ENCODE results near the gene PKNOX1. TPM values are rescaled to one million over a fixed set of nuclear protein-coding genes. Genes with fewer than 3 reads are reported as not detected.
A peak's percentile ranks its signal among the peaks of the same experiment; 100 is the strongest.
"Not testable (repeated sequence)": the region's sequence is repeated elsewhere in the genome, so short reads cannot be mapped to it uniquely, and the experiment has no call there.

The PKNOX1 gene, protein sequence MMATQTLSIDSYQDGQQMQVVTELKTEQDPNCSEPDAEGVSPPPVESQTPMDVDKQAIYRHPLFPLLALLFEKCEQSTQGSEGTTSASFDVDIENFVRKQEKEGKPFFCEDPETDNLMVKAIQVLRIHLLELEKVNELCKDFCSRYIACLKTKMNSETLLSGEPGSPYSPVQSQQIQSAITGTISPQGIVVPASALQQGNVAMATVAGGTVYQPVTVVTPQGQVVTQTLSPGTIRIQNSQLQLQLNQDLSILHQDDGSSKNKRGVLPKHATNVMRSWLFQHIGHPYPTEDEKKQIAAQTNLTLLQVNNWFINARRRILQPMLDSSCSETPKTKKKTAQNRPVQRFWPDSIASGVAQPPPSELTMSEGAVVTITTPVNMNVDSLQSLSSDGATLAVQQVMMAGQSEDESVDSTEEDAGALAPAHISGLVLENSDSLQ
- 24.1 TPM for polyA plus RNA-seq (2013, experiment 1 of 2)
- 22.2 TPM for polyA plus RNA-seq (2013, experiment 2 of 2)

DNA sequence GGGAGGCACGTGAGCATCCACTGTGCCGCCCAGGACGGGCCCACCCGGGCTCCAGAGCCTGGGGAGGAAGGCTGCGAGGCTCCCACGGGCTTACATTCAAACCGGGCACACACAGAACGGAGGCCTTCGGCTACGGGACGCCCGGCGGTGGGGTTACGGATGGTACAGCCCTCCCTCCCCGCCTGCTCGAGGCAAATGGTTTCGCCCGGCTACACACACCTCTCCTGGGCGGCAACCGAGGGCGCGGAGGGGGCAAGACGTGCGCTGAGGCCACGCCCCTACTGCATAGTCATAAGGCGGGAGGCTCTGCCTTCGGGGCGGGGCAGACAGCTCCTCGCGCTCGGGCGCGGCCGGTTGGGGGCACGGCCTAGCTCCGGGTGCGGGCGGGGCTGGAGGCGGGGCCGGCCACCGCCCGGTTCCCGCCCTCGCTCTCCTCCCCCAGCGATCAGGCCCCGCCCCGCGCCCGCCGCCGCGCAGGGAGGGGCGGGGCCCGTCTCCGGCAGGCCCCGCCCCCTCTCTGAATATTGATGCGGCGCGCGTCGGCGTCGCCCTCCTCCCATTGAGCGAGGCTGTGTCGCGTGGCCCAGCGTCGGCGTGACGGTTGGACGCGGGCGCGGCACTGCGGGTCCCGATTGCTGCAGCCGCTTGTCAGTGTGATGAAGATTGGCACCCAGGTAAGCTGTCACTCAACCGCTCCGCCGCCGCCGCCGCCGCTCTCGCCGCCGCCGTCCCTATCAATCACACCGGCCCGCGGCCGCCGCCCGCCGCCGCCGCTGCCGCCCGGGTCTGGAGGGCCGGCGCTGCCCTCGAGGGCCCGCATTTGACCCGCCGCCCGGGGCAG, at the start of gene PKNOX1:
TSS of gene PKNOX1 (plus strand) at position 572 of the 841 bp plus-strand sequence. CDS start 29,820 bp downstream, outside the sequence.
- whole genome bisulfite sequencing, 2 experiments (ENCODE audit: insufficient coverage in 2 of 2), result 0 to 1% methylated on average over 75 to 79 of the region's 106 CpGs
- H3K9me3 ChIP-seq (ENCODE audit: control insufficient read depth, low read length), result peaks cover 15% of the 10 kb centered on the region
- peaks cover 31% of the 10 kb centered on the region for H3K36me3 ChIP-seq (ENCODE audit: control insufficient read depth, insufficient read depth, low read length)
- peak within 1 kb of the TSS; percentile 72 for H3K4me3 ChIP-seq (ENCODE audit: extremely low read depth, insufficient read depth, low read length, poor library complexity, severe bottlenecking)
- H3K27ac ChIP-seq (ENCODE audit: low read depth, low read length, severe bottlenecking), result peak within 1 kb of the TSS; percentile 93
- H3K4me1 ChIP-seq (ENCODE audit: control insufficient read depth, insufficient read depth, low read length, poor library complexity, severe bottlenecking), result peaks cover 4% of the 10 kb centered on the region

DNA sequence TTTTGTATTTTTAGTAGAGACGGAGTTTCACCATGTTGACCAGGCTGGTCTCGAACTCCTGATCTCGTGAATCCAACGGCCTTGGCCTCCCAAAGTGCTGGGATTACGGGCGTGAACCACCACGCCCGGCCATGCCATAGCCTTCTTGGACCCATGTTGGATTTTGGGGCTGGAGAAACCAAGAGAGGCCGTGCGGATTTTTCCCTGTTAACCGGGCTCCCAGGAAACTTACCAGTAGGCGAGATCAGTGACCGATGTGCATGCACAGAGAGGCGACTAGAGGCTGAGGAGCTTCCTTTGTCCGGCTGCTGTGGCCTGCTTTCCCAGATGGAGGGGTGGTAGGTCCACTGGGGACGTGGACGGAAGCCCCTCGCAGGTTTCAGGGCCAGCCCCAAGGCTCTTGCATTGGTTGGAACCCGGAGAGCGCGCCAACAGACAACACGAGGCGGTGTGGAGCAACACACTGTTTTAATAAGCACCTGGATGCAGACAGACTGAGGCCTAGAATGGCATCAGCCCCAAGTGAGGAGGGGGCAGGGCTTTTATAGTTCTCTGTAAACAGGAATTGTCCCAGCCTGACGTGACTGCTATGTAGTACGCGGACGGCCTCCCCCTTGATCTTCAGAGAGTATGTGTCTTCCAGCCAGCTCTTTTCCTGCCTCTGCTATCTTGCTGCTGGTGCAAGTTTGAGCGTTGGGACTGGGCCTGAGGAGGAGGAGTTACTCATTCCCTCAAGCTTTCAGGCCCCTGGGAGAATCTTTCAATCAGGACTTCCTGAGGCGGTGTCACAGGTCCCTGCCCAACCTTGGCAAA, 49.0 kb upstream of the PKNOX1 start, which contains the start of gene ERVH48-1:
TSS of gene ERVH48-1 (minus strand) at position 517 of the 813 bp plus-strand sequence. CDS start 6,624 bp downstream, outside the sequence.
- peak within 1 kb of the TSS; percentile 79 for H3K27ac ChIP-seq (ENCODE audit: low read depth, low read length, severe bottlenecking)
- peaks cover 5% of the 10 kb centered on the region for H3K36me3 ChIP-seq (ENCODE audit: control insufficient read depth, insufficient read depth, low read length)
- WGBS, 2 experiments (ENCODE audit: insufficient coverage in 2 of 2), result 88 to 92% methylated on average over 27 to 28 of the region's 29 CpGs
- no peaks in the 10 kb centered on the region for H3K9me3 ChIP-seq (ENCODE audit: control insufficient read depth, low read length)
- H3K4me1 ChIP-seq (ENCODE audit: control insufficient read depth, insufficient read depth, low read length, poor library complexity, severe bottlenecking), result peaks cover 20% of the 10 kb centered on the region
- peak within 1 kb of the TSS; percentile 30 for H3K4me3 ChIP-seq (ENCODE audit: extremely low read depth, insufficient read depth, low read length, poor library complexity, severe bottlenecking)

DNA sequence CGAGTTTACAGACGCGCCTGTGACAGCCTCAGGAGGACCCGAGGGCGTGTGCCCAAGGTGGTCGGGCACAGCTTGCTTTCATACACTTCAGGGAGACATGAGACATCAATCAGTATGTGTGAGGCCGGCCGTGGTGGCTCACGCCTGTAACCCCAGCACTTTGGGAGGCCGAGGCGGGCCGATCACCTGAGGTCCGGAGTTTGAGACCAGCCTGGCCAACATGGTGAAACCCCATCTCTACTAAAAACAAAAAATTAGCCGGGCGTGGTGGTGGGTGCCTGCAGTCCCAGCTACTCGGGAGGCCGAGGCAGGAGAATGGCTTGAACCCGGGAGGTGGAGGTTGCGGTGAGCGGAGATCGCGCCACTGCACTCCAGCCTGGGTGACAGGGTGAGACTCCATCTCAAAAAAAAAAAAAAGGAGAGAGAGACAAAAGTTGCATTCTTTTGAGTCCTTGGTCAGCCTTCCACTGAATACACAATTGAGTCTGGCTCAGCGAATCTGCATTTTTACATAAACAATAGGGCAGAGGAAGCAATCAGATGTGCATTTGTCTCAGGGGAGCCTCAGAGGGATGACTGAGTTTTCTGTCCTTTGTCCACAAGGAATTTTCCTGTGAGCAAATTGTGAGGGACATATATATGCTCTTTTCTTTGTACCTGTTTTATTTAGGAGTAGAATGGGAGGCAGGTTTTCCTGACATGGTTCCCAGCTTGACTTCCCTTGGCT, 46.7 kb upstream of the PKNOX1 start:
- H3K4me3 ChIP-seq (ENCODE audit: extremely low read depth, insufficient read depth, low read length, poor library complexity, severe bottlenecking); H3K9me3 ChIP-seq (ENCODE audit: control insufficient read depth, low read length); H3K27ac ChIP-seq (ENCODE audit: low read depth, low read length, severe bottlenecking); H3K36me3 ChIP-seq (ENCODE audit: control insufficient read depth, insufficient read depth, low read length): not testable (repeated sequence)
- 92% methylated on average over 20 to 22 of the region's 23 CpGs for WGBS, 2 experiments (ENCODE audit: insufficient coverage in 2 of 2)
- peaks cover 27% of the 10 kb centered on the region for H3K4me1 ChIP-seq (ENCODE audit: control insufficient read depth, insufficient read depth, low read length, poor library complexity, severe bottlenecking)

DNA sequence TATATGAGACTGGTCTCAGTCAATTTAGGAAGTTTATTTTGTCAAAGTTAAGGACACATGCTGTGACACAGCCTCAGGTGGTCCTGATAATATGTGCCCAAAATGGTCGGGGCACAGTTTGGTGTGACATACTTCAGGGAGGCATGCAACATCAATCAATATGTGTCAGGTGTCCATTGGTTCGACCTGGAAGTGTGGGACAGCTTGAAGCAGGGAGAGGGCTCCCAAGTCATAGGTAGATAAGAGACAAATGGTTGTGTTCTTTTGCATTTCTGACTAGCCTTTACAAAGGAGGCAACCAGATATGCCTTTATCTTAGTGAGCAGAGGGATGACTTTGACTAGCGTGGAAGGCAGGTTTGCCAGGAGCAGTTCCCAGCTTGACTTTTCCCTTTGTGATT, 44.4 kb upstream of the PKNOX1 start:
- 84 to 91% methylated on average over 3 of the region's 3 CpGs for WGBS, 2 experiments (ENCODE audit: insufficient coverage in 2 of 2)
- Histone ChIP-seq H3K36me3 (ENCODE audit: control insufficient read depth, insufficient read depth, low read length) (no peaks in the 10 kb centered on the region), H3K4me3 (ENCODE audit: extremely low read depth, insufficient read depth, low read length, poor library complexity, severe bottlenecking) (no peak overlapping the region), H3K4me1 (ENCODE audit: control insufficient read depth, insufficient read depth, low read length, poor library complexity, severe bottlenecking) (peaks cover 42% of the 10 kb centered on the region), H3K27ac (ENCODE audit: low read depth, low read length, severe bottlenecking) (no peak overlapping the region), H3K9me3 (ENCODE audit: control insufficient read depth, low read length) (no peaks in the 10 kb centered on the region)

DNA sequence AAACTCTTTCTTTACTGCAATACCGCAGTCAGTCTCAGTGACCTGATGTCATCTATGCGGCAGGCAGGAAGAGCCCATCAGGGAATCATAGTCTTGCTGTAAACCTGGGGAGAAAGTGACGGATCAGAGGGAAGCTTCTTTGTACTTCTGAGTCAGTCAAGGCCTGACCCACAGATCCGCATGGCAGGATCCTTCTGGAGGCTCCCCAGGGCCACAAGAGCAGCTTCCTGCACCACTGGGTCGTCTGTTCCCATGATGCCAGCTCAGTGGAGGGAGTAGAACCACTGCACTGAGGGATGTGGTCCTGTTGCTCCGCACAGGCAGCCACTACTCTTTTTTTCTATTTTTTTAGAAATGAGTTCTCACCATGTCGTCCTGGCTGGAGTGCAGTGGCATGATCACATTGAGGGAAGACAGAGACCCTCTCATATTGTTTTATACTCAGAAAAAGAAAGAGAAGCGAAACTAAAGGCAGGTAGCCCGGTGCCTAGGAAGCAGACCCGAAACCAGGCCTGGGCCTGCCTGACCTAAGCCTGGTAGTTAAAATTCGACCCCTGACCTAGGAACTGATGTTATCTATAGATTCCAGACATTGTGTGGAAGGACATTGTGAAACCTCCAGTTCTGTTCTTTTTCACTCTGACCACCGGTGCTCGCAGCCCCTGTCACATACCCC, 42.7 kb upstream of the PKNOX1 start:
- WGBS, 2 experiments (ENCODE audit: insufficient coverage in 2 of 2), result 75 to 77% methylated on average over 6 to 7 of the region's 13 CpGs
- Histone ChIP-seq H3K4me3 (ENCODE audit: extremely low read depth, insufficient read depth, low read length, poor library complexity, severe bottlenecking) (no peak overlapping the region), H3K27ac (ENCODE audit: low read depth, low read length, severe bottlenecking) (peak overlapping the region; percentile 94), H3K4me1 (ENCODE audit: control insufficient read depth, insufficient read depth, low read length, poor library complexity, severe bottlenecking) (peaks cover 41% of the 10 kb centered on the region), H3K9me3 (ENCODE audit: control insufficient read depth, low read length) (no peaks in the 10 kb centered on the region), H3K36me3 (ENCODE audit: control insufficient read depth, insufficient read depth, low read length) (no peaks in the 10 kb centered on the region)

DNA sequence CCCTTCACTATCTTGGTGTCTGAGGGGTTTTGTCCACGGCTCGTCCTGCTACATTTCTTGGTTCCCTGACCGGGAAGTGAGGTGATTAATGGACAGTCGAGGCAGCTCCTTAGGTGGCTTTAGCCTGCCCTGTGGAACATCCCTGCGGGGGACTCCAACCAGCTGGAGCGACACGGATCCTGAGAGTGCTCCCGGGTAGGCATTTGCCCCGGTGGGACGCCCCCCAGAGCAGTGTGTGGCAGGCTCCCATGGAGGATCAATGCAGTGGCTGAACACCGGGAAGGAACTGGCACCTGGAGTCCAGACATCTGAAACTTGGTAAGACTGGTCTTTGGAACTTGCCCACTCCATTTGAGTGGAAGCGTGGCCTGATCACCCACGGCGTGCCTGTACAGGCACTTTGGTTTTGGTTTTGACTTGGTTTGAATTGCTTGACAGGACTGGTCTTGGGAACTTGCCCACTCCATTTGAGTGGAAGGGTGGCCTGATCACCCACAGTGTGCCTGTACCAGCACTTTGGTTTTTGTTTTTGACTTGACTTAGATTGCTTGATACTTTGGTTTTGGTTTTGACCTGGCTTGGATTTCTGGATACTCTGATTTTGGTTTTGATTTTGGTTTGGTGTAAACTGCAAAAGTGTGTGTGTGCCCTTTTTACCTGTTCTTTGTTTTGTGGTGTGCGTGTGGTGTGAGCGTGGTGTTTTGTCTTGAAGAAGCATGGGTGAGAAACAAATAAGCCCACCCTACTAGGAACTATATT, 41.8 kb upstream of the PKNOX1 start:
- H3K4me3 ChIP-seq (ENCODE audit: extremely low read depth, insufficient read depth, low read length, poor library complexity, severe bottlenecking), result peak overlapping the region; percentile 24
- peaks cover 40% of the 10 kb centered on the region for H3K4me1 ChIP-seq (ENCODE audit: control insufficient read depth, insufficient read depth, low read length, poor library complexity, severe bottlenecking)
- not testable (repeated sequence) for H3K36me3 ChIP-seq (ENCODE audit: control insufficient read depth, insufficient read depth, low read length); H3K9me3 ChIP-seq (ENCODE audit: control insufficient read depth, low read length)
- peak overlapping the region; percentile 87 for H3K27ac ChIP-seq (ENCODE audit: low read depth, low read length, severe bottlenecking)
- WGBS, 2 experiments (ENCODE audit: insufficient coverage in 2 of 2), result 84 to 89% methylated on average over 9 to 14 of the region's 16 CpGs

DNA sequence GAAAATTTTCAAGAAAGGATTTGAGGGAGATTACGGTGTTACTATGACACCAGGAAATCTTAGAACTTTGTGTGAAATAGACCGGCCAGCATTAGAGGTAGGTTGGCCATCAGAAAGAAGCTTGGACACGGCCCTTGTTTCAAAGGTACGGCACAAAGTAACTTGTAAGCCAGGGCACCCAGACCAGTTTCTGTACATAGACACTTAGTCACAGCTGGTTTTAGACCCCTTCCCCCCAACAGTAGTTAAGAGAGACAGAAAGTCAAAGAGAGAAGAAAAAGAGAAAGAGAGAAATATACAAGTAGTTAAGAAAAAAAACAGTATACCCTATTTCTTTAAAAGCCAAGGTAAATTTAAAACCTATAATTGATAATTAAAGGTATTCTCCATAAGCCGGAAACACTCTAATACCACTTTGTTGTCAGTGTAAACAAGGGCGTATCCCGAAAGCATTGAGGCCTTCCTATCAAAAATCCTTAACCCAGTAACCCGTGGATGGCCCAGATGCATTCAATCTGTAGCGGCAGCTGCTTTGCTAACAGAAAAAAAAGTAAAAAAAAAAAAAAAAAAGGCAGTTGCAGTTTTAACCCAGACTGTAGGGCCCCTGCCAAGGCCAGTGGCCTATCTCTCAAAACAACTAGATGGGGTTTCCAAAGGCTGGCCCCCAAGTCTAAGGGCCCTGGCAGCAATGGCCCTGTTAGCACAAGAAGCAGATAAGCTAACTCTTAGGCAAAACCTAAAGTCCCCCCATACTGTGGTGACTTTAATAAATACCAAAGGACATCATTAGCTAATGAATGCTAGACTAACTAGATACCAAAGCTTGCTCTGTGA, 41.0 kb upstream of the PKNOX1 start:
- Histone ChIP-seq H3K4me3 (ENCODE audit: extremely low read depth, insufficient read depth, low read length, poor library complexity, severe bottlenecking) (peak overlapping the region; percentile 24), H3K27ac (ENCODE audit: low read depth, low read length, severe bottlenecking) (peak overlapping the region; percentile 81), H3K4me1 (ENCODE audit: control insufficient read depth, insufficient read depth, low read length, poor library complexity, severe bottlenecking) (peaks cover 45% of the 10 kb centered on the region)
- WGBS, 2 experiments (ENCODE audit: insufficient coverage in 2 of 2), result 85 to 91% methylated on average over 3 to 4 of the region's 9 CpGs
- not testable (repeated sequence) for H3K36me3 ChIP-seq (ENCODE audit: control insufficient read depth, insufficient read depth, low read length); H3K9me3 ChIP-seq (ENCODE audit: control insufficient read depth, low read length)

DNA sequence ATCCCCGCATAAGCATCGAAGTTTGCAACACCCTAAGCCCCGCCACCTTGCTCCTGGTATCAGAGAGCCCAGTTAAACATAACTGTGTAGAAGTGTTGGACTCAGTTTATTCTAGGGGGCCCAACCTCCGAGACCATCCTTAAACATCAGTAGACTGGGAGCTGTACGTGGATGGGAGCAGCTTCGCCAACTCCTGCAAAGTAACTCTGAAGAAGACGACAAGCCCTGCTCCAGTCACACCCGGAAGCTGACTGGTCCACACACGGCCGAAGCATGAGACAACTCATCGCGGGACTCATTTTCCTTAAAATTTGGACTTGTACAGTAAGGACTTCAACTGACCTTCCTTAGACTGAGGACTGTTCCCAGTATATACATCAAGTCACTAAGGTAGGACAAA, 40.4 kb upstream of the PKNOX1 start:
- not testable (repeated sequence) for H3K9me3 ChIP-seq (ENCODE audit: control insufficient read depth, low read length); H3K36me3 ChIP-seq (ENCODE audit: control insufficient read depth, insufficient read depth, low read length); H3K27ac ChIP-seq (ENCODE audit: low read depth, low read length, severe bottlenecking)
- WGBS, 2 experiments (ENCODE audit: insufficient coverage in 2 of 2), result 96 to 97% methylated on average over 10 to 12 of the region's 12 CpGs
- H3K4me3 ChIP-seq (ENCODE audit: extremely low read depth, insufficient read depth, low read length, poor library complexity, severe bottlenecking), result peak overlapping the region; percentile 19
- peaks cover 47% of the 10 kb centered on the region for H3K4me1 ChIP-seq (ENCODE audit: control insufficient read depth, insufficient read depth, low read length, poor library complexity, severe bottlenecking)

Data from mesodermal cell (in vitro differentiated cells).